Mucosa of rectum (tissue), 2 donors: ENCODE measurements around the gene CDH13.

Experiments used
- H3K27ac ChIP-seq, 2 donors: one replicate each; pipeline ENCODE4 v1.7.0; 2013; ENCODE audit warnings: inconsistent platforms in 2 of 2, low read depth in 2 of 2, low read length in 2 of 2
- H3K27me3 ChIP-seq, 2 donors: one replicate each; pipeline ENCODE4 v1.7.0; 2013; ENCODE audit warnings: low read length in 2 of 2; ENCODE audit not compliant: control insufficient read depth in 2 of 2, insufficient read depth in 2 of 2
- H3K36me3 ChIP-seq, 2 donors: one replicate each; pipeline ENCODE4 v1.7.0; 2013; ENCODE audit warnings: low read length in 2 of 2; ENCODE audit not compliant: control insufficient read depth in 2 of 2, insufficient read depth in 2 of 2
- H3K4me1 ChIP-seq, 2 donors: one replicate each; pipeline ENCODE4 v1.7.0; 2013; ENCODE audit warnings: low read length in 2 of 2, mild to moderate bottlenecking in 1 of 2; ENCODE audit not compliant: control insufficient read depth in 2 of 2, insufficient read depth in 2 of 2
- H3K4me3 ChIP-seq, 2 donors: one replicate each; pipeline ENCODE4 v1.7.0; 2013; ENCODE audit warnings: low read length in 2 of 2
- H3K9ac ChIP-seq, 2 donors: one replicate each; pipeline ENCODE4 v1.7.0; 2013; ENCODE audit warnings: low read length in 2 of 2, low read depth in 1 of 2, mild to moderate bottlenecking in 1 of 2
- H3K9me3 ChIP-seq, 2 donors: one replicate each; pipeline ENCODE4 v1.7.0; 2013; ENCODE audit warnings: low read length in 2 of 2; ENCODE audit not compliant: control insufficient read depth in 2 of 2
- donor health status: healthy.
- donor health status: Normal muscosa, but diverticular disease.

CDH13 gene

GRCh38 chr16:83588070-83588469 is 961.3 kb downstream of the CDH13 start:
- no peak overlapping the region for H3K4me3 ChIP-seq
- no peaks in the 10 kb centered on the region for H3K9me3 ChIP-seq
- no peak overlapping the region for H3K9ac ChIP-seq
- H3K36me3 ChIP-seq, result no peaks in the 10 kb centered on the region
- H3K27ac ChIP-seq, result no peak overlapping the region
- H3K4me1 ChIP-seq, result no peaks in the 10 kb centered on the region
- H3K27me3 ChIP-seq, result no peaks in the 10 kb centered on the region

- no peak overlapping the region for H3K9ac ChIP-seq
- no peaks in the 10 kb centered on the region for H3K9me3 ChIP-seq
- H3K36me3 ChIP-seq, result no peaks in the 10 kb centered on the region
- no peaks in the 10 kb centered on the region for H3K27me3 ChIP-seq
- H3K27ac ChIP-seq, result no peak overlapping the region
- no peak overlapping the region for H3K4me3 ChIP-seq
- no peaks in the 10 kb centered on the region for H3K4me1 ChIP-seq
Observed at GRCh38 chr16:83589576-83589975, 962.8 kb downstream of the CDH13 start.

GRCh38 chr16:83592778-83593177 is 966.0 kb downstream of the CDH13 start:
- Histone ChIP-seq H3K36me3 (no peaks in the 10 kb centered on the region), H3K9me3 (no peaks in the 10 kb centered on the region), H3K27ac (no peak overlapping the region), H3K9ac (no peak overlapping the region), H3K27me3 (no peaks in the 10 kb centered on the region), H3K4me3 (no peak overlapping the region), H3K4me1 (no peaks in the 10 kb centered on the region)

GRCh38 chr16:83599789-83600462 is 973.2 kb downstream of the CDH13 start:
- Histone ChIP-seq H3K9me3 (no peaks in the 10 kb centered on the region), H3K4me1 (no peaks in the 10 kb centered on the region), H3K4me3 (no peak overlapping the region), H3K9ac (no peak overlapping the region), H3K27ac (no peak overlapping the region), H3K27me3 (no peaks in the 10 kb centered on the region), H3K36me3 (no peaks in the 10 kb centered on the region)

- no peak overlapping the region for H3K27ac ChIP-seq
- no peaks in the 10 kb centered on the region for H3K27me3 ChIP-seq
- no peaks in the 10 kb centered on the region for H3K4me1 ChIP-seq
- H3K9ac ChIP-seq, result no peak overlapping the region
- no peaks in the 10 kb centered on the region for H3K36me3 ChIP-seq
- no peaks in the 10 kb centered on the region for H3K9me3 ChIP-seq
- H3K4me3 ChIP-seq, result no peak overlapping the region
Observed at GRCh38 chr16:83602761-83603722, 976.3 kb downstream of the CDH13 start.

GRCh38 chr16:83603723-83604570 is 977.2 kb downstream of the CDH13 start:
- Histone ChIP-seq H3K4me1 (no peaks in the 10 kb centered on the region), H3K4me3 (no peak overlapping the region), H3K9me3 (no peaks in the 10 kb centered on the region)

GRCh38 chr16:83606486-83607030 is 979.8 kb downstream of the CDH13 start:
- H3K9ac ChIP-seq, result no peak overlapping the region
- H3K4me1 ChIP-seq, result no peaks in the 10 kb centered on the region
- no peaks in the 10 kb centered on the region for H3K9me3 ChIP-seq
- no peak overlapping the region for H3K4me3 ChIP-seq
- no peaks in the 10 kb centered on the region for H3K27me3 ChIP-seq
- H3K27ac ChIP-seq, result no peak overlapping the region
- H3K36me3 ChIP-seq, result no peaks in the 10 kb centered on the region

More at GRCh38 chr16:83603723-83604570, 977.2 kb downstream of the CDH13 start:
- no peaks in the 10 kb centered on the region for H3K36me3 ChIP-seq
- H3K27me3 ChIP-seq, result no peaks in the 10 kb centered on the region
- H3K27ac ChIP-seq, result no peak overlapping the region
- no peak overlapping the region for H3K9ac ChIP-seq

- no peak overlapping the region for H3K4me3 ChIP-seq
- no peaks in the 10 kb centered on the region for H3K9me3 ChIP-seq
- no peaks in the 10 kb centered on the region for H3K36me3 ChIP-seq
- H3K27me3 ChIP-seq, result no peaks in the 10 kb centered on the region
- no peak overlapping the region for H3K9ac ChIP-seq
- H3K4me1 ChIP-seq, result no peaks in the 10 kb centered on the region
- H3K27ac ChIP-seq, result no peak overlapping the region
Observed at GRCh38 chr16:83609178-83609577, 982.4 kb downstream of the CDH13 start.

- no peaks in the 10 kb centered on the region for H3K36me3 ChIP-seq
- no peak overlapping the region for H3K27ac ChIP-seq
- H3K4me1 ChIP-seq, result no peaks in the 10 kb centered on the region
- no peaks in the 10 kb centered on the region for H3K27me3 ChIP-seq
- H3K4me3 ChIP-seq, result no peak overlapping the region
- no peaks in the 10 kb centered on the region for H3K9me3 ChIP-seq
- no peak overlapping the region for H3K9ac ChIP-seq
Observed at GRCh38 chr16:83615141-83615952, 988.6 kb downstream of the CDH13 start.
